NCI-H1930 (cell line): ENCODE results near the gene PPM1E.
A peak's percentile ranks its signal among the peaks of the same experiment; 100 is the strongest.

Source experiments
- DNase-seq, 2 experiments: peaks; one replicate each; lab custom pipeline; 2025; lab: John Stamatoyannopoulos, UW

The PPM1E gene

DNA sequence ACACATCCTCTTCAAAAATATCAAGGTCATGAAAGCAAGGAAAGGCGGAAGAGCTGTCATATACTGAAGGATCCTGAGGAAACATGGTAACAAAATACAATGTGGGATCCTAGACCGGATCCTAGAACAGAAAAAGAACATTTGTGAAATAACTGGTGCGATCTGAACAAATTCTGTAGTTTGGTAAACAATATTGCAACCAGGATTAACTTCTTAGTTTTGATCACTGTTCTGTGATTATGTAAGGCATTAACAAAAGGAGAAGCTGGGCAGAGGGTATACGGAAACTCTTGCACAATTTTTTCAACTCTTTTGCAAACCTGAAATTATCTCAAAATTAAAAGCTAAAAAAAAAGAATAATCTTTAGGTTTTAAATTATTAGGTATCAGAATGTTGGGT, 241.3 kb downstream of the PPM1E start:
- no peak for DNase-seq

DNA sequence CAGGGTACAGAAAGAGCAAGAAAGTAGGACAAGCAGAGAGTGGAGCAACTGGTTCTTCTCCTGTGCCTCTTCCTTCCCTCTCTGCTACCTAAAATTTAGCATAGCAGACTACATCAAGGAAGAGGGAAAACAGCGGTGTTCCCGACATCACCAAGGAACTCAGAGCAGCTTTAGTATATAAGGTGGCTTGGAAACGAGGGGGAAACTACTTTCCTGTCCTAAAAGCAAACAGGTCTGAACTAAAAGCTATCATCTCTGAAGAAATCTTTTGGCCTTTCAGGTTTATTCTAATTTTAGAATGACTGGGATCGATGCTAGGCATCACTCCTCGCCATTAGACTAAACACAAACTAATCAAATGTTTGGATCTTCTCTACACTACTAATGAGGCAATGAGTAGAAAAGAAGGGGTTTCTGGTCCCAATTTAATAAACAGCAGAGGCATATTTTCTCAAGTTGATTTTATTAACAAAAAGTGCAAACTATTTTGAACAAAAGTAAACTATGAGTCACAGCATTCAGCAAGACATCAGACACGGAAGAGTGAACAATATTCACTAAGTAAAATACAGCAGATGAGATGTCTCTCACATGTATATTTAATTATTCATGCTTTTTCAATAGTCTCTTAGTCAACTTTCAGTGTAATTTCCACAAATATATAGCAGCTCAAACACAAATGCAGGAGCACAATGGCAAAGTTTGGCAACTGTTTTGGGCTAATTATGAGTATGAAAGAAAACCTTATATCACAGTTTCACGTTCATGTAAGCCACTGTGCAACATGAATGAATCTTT, 242.3 kb downstream of the PPM1E start:
- DNase-seq: no peak

GRCh38 chr17:58998871-58999270, 243.2 kb downstream of the PPM1E start:
- no peak for DNase-seq

- no peak for DNase-seq
Measured at GRCh38 chr17:58999500-58999899, 243.8 kb downstream of the PPM1E start.

DNA sequence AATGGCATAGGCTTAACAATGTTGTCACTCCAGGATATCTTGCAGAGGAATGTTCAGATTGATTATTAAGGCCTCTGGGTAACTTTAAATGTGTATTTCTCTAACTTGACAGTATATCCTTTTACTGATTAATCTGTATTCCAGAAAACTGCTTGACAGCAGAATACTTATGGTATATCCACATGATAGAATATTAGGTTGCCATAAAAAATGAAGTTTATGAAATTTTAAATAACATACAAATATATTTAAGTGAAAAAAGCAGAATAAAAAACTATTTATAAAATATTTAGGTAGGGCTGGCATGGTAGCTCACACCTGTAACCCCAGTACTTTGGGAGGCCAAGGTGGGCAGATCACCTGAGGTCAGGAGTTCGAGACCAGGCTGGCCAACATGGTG, 244.4 kb downstream of the PPM1E start:
- no peak for DNase-seq

GRCh38 chr17:59001158-59001814, 245.6 kb downstream of the PPM1E start:
- no peak for DNase-seq

DNA sequence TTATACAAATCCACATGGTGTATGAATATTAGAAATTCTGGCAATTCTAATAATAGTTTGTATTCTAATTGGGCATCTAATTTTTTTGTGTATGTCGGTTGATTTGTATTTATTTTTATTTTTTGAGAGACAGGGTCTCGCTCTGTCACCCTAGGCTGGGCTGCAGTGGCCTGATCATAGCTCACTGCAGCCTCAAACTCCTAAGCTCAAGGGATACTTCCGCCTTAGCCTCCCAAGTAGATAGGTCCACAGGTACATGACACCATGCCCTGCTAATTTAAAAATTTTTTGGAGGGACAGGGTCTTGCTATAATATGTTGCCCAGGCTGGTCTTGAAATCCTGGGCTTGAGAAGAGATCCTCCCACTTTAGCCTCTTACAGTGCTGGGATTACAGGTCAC, 246.5 kb downstream of the PPM1E start:
- DNase-seq: no peak

DNA sequence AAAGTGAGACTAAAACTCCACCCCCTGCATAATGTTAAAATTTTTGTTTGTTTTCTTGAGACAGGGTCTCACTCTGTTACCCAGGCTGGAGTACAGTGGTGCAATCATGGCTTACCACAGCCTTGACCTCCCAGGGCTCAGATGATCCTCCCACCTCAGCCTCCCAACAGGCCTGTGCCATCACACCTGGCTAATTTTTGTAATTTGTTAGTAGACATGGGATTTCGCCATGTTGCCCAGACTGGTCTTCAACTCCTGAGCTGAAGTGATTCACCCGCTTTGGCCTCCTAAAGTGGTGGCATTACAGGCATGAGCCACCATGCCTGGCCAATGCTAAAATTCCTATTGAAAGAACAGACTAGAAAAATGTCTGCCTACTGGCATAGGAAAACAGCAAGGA, 247.2 kb downstream of the PPM1E start:
- no peak for DNase-seq

DNA sequence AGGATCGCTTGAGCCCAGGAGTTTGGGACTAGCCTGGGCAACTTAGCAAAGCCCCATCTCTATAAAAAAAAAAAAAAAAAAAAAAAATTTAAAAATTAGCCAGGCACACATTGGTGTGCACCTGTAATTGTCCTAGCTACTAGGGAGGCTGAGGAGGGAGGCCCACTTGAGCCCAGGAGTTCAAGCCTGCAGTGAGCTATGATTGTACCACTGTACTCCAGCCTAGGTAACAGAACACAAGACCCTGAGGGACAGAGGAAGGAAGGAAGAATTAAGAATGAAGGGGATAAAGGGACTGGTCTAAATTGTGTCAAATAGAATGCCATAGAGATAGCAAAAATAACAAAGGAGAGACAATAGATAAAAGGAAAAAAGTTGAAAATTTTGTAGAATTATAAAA, 248.2 kb downstream of the PPM1E start:
- DNase-seq: no peak

- peak; percentile 24 to 39 for DNase-seq
Measured at GRCh38 chr17:59004338-59005111, 248.9 kb downstream of the PPM1E start.

- no peak for DNase-seq
Measured at GRCh38 chr17:59007995-59008394, 252.3 kb downstream of the PPM1E start.

DNA sequence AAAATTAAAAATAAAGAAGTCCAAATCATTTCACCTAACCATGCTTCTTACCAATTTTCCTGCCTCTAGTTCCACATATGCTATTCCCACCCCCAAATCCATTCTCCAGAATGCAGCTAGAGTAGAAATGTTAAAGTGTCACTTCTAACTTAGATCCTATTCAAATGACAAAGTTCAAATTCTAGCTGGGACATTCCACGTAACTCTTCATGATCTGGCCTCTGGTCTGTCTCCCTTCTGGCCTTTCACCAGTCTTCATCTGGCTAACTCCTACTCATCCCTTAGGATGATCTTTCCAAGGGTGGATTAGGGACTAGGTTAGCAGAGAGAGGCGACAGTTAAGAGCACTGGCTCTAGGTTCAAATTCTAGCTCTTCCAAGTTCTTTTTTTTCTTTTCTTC, 253.1 kb downstream of the PPM1E start:
- no peak for DNase-seq

DNA sequence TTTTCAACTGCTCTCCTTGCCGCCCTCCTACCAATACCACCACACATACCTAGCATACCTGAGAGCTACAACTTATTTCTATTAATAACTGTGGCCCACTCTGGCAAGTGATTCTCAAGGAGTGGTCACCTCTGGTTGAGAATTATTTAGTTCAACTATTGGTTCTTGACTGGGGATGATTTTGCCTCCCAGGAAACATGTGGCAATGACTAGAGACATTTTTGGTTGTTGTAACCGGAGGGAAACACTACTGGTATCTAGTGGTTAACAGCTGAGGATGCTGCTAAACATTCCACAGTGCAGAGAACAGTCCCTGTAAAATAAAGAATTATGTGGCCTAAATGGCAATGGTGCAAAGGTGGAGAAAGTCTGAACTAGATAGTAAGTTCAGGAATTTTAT, 254.4 kb downstream of the PPM1E start:
- DNase-seq: no peak

DNA sequence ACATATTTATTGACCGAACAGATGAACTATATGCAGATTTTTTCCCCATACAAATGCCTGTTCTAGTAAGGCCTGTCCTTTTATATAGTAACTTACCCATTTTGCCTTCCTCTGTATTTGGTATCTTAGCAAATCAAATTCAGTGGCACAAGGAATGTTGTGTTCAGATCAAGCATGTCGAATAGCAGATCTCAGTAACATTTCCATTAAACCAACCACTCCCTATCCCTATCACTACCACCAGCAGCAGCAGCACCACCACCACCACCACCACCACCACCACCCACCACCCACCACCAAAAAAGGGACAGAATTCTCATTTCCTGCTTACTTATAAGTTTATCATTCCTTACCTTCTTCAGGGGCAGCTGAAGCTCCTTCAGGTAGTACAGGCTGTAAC, 256.3 kb downstream of the PPM1E start:
- no peak for DNase-seq

GRCh38 chr17:59018019-59018418, 262.4 kb downstream of the PPM1E start:
- no peak for DNase-seq

DNA sequence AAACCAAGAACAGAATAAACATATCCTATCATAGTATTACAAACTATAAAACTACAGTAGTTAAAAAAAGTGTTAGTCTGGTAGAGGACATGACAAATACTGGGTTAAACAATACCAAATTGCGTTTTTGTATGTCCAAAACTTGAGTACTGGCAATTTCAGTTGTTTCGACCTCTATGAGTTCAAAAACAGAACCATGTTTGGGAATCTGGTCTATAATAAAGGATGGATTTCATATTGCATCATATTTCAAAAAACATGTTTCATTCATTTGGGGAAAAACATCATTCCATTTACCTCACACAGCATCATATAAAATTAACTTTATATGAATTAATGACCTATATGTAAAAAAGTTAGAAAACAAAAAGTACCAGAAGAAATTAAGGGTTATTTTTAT, 269.3 kb downstream of the PPM1E start:
- no peak for DNase-seq

GRCh38 chr17:59026176-59026939, 270.7 kb downstream of the PPM1E start:
- DNase-seq: no peak

DNA sequence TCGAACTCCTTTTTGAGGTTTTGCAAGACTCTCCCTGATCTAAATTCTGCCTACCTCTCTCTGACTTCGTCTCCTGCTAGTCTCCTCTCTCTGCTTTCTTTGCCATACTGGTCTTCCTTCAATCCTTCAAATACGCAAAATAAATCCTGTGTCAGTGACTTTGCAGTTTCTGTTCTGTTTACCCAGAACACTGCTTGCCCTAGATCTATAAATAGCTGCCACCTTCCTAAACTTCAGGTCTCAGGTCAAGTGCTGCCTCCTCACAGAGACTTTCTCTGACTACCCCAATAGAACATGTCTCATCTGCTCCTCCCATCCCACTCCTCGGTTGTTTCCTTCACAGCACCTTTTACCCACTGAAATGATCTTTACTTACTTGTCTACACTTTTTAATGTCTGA, 272.1 kb downstream of the PPM1E start:
- DNase-seq: no peak

- DNase-seq: no peak
Measured at GRCh38 chr17:59028328-59028727, 272.7 kb downstream of the PPM1E start.

DNA sequence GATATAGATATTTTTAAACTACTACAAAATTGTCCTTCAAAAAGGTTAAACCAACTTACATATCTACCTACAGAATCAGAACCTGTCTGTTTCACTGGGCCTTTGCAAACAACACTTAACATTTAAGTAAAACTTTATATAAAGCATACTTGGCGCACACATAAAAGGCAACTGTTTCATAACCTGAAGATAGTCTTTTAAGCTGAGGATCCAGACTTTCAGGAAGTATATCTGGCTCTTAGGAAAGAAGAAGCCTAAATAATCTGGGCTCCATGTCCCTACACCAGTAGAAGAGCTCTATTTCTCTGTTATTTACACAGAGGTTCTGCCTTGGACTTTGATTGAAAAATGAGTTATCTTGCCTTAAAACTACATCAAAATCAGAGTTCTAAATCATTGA, 275.2 kb downstream of the PPM1E start:
- DNase-seq: no peak
